NCI-H2227 (cell line): Measurements from ENCODE around the gene ABCC8.

Experiments
- DNase-seq: peaks from one replicate; lab custom pipeline; 2025; ENCODE audit not compliant: unreplicated experiment; lab: John Stamatoyannopoulos, UW

The ABCC8 gene

DNA sequence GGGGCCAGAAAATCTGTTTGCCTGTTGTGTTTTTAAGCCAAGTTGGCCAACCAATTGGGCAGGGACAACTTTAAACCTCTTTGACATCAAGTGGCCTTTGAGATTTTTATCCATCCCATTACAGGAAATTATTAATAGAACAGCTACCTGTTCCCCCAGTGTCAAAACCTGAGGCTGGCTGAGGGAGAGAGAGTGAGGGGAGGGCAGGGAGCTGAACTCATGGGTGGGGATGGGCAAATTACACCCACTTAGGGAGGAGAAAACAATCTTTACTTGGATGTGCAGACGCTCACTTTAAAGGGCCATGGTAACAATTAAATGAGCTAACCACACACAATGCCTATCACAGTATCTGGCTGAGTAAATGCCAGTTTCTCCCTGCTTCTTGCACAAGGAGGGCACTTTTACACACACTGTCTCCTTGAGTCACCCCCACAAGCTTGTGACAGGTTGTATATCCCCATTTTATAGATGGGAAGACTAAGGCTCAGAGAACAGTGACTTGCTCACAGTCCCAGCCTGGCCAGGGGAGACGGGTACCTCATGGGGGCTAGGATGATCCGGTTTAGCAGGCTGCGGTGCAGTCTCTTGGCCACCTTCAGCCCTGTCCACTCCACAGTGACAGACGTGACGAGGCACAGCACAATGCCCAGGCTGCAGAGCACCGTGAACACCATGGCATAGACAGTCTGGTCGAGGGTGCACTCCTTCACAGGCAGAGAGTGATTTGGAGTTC is 70.4 kb downstream of the ABCC8 start:
- DNase-seq = peak; percentile 33

GRCh38 chr11:17405232-17406005 is 71.2 kb downstream of the ABCC8 start:
- peak; percentile 26 for DNase-seq

GRCh38 chr11:17403980-17404759 is 72.5 kb downstream of the ABCC8 start:
- DNase-seq = no peak

GRCh38 chr11:17402486-17402885 is 74.2 kb downstream of the ABCC8 start:
- DNase-seq = no peak

- no peak for DNase-seq
Observed at GRCh38 chr11:17401841-17402240, 74.8 kb downstream of the ABCC8 start.

GRCh38 chr11:17401316-17401715 is 75.3 kb downstream of the ABCC8 start:
- DNase-seq = no peak

GRCh38 chr11:17400048-17400775 is 76.4 kb downstream of the ABCC8 start:
- DNase-seq = no peak

- DNase-seq = no peak
Observed at GRCh38 chr11:17399236-17399635, 77.4 kb downstream of the ABCC8 start.

DNA sequence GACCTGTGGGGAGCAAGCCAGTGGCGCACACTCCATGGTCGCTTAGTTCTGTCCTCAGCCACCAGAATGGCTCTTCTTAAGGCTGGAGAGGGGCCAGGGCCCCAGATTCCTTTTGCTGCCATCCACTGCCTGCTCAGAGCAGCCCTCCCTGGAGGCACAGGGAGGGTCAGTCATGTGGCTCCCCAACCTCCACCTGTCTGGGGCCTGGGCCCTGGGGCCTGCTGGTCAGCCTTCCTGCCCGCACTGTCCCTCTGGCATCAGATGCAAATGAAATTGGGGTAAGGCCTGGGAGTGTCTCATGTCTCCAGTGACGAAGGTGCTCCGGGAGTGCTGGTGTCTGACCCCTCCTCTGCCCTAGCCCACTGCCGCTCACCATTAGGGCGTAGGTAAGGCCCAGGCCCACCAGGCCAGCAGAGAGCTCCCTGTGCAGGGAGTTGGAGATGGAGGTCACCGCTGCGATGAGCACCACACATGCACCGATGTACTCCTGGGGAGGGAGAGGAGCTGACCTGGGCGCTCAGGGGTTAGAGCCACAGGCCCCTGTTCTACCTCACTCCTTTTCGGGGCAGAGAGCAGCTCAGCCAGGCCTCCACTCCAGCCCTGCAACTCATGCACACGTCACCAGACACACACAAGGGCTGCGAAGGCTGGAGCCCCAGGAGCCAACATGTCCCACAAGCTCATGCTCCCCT is 79.2 kb downstream of the ABCC8 start:
- DNase-seq = no peak

DNA sequence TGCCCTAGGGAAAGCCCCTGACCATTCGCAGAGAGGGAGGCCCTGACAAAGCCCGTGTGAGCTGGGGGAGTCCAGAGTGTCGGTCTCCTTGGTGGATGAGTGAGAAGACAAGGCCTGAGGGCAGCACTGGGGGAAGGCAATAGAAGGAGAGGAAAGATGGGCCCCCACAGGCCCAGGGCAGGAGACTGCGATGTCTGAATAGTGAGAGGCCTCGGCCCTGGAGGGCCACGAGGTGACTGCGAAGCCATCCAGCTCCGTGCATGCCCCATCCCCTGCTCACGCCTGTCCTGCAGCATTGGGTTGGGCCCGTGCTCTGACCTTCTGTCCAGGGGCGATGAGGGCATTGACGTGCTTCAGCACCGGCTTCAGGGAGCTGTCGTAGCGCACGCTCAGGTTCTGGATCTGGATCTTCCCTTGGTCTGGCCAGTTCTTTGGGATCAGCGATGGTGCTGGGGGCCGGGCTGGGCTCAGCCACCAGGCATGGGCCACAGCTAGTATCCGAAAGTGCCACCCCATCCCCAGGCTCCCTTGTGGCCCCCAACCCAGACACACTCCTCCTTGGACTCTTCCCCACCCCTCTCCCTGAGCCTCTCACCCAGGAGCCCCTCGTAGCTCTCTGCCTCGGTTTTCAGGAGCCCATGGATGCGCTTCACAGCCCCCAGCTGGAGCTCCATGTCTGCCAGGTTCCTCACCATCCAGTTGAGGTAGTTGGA is 79.9 kb downstream of the ABCC8 start:
- DNase-seq = no peak

GRCh38 chr11:17395978-17396377 is 80.7 kb downstream of the ABCC8 start:
- DNase-seq = no peak

GRCh38 chr11:17395554-17395961 is 81.1 kb downstream of the ABCC8 start:
- no peak for DNase-seq

DNA sequence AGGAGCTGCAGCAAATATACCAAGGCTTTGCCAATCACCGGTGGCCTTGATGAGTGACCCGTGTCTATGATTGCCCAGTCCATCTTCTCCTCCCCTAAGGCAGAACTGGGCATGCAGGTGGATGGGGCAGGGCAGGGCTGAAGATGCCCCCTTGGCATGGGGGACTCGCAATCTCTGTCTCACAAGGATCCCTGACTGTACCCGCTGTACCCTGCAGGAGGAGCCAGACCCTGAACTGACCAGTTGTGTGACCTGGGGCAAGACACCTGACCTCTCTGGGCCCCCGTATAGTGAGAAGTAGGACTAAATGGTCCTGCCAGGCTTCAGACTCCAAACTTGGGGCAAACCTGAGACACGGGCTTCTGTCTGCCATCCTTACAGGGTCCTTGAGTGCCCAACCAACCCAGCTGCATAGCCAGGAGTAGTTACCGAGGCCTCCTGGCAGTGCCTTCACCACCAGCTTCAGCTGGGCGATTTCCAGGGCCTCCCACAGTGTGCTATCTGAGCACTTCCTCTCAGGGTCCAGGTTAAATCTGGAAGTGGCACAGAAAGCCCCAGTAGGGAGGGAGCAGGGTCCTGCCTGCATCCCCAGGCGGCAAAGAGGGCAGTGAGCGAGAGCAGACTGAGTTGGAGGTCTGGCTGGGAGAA is 81.8 kb downstream of the ABCC8 start:
- DNase-seq = no peak

- DNase-seq = no peak
Observed at GRCh38 chr11:17393472-17393871, 83.2 kb downstream of the ABCC8 start.

- DNase-seq = no peak
Observed at GRCh38 chr11:17392872-17393271, 83.8 kb downstream of the ABCC8 start.

- DNase-seq = no peak
Observed at GRCh38 chr11:17391493-17392355, 84.9 kb downstream of the ABCC8 start.

DNA sequence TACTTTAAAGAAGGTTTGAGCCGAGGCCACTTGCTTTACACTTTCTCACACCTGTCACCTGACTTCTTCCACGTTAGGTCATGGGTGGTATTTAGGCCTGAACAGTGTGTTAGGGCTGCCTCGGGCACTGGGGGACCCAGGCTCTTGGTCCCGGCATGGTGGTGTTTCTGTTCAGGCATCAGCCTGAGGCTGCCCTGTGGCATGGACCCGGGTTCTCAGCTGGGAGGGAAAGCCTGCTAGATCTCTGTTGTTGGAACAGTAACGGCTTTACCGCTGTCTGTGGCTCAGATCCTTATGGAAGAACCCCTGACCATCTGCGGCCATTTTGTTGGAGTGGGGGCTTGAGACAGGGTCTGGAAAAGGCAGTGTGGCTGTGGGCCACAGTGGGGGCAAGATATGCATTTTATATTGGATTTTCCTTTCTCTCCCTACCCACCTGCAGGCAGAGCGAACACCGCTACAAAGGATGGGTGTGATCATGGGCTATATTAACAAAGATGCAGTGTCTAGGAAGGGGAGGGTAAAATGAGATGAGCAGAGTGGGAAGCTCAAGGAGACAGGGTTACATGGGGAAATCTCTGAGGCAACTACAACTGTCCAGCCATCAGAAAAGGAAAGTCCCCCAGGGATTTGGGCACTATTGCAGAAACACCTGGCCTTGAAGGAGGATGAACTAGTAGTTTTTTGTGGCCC is 86.5 kb downstream of the ABCC8 start:
- DNase-seq = peak; percentile 56
